Parathyroid adenoma (tissue), 2 donors: ENCODE measurements around the gene LRRC36.

ENCODE experiments used
- H2AFZ ChIP-seq: fragments of 300-600 bp; sonication (generic); one replicate; pipeline ENCODE4 v1.7.0; 2017; ENCODE audit warnings: antibody characterized with exemption, mild to moderate bottlenecking
- H3K27ac ChIP-seq: fragments of 300-600 bp; sonication (generic); one replicate; pipeline ENCODE4 v1.7.0; 2017
- H3K27me3 ChIP-seq: fragments of 300-600 bp; sonication (generic); one replicate; pipeline ENCODE4 v1.7.0; 2017; ENCODE audit warnings: low read length; ENCODE audit not compliant: control insufficient read depth, insufficient read depth
- H3K36me3 ChIP-seq: fragments of 300-600 bp; sonication (generic); one replicate; pipeline ENCODE4 v1.7.0; 2017; ENCODE audit warnings: low read length; ENCODE audit not compliant: control insufficient read depth, insufficient read depth
- H3K4me1 ChIP-seq: fragments of 300-600 bp; sonication (generic); one replicate; pipeline ENCODE4 v1.7.0; 2017; ENCODE audit warnings: control low read depth
- H3K4me2 ChIP-seq: fragments of 300-600 bp; sonication (generic); one replicate; pipeline ENCODE4 v1.7.0; 2017; ENCODE audit warnings: low read length
- H3K4me3 ChIP-seq: fragments of 300-600 bp; sonication (generic); one replicate; pipeline ENCODE4 v1.7.0; 2017; ENCODE audit warnings: low read depth, low read length
- H3K79me2 ChIP-seq: fragments of 300-600 bp; sonication (generic); one replicate; pipeline ENCODE4 v1.7.0; 2017; ENCODE audit warnings: control low read depth
- H3K9ac ChIP-seq: fragments of 300-600 bp; sonication (generic); one replicate; pipeline ENCODE4 v1.7.0; 2017; ENCODE audit warnings: mild to moderate bottlenecking
- H3K9me3 ChIP-seq: fragments of 300-600 bp; sonication (generic); one replicate; pipeline ENCODE4 v1.7.0; 2017; ENCODE audit warnings: low read length; ENCODE audit not compliant: control insufficient read depth
- CTCF ChIP-seq: fragments of 300-600 bp; sonication (generic); IDR thresholded peaks from one replicate; pipeline ENCODE4 v1.7.0; 2017; ENCODE audit warnings: antibody characterized with exemption, mild to moderate bottlenecking
- donor health status: primary hyperparathyroidism.

LRRC36 gene

DNA sequence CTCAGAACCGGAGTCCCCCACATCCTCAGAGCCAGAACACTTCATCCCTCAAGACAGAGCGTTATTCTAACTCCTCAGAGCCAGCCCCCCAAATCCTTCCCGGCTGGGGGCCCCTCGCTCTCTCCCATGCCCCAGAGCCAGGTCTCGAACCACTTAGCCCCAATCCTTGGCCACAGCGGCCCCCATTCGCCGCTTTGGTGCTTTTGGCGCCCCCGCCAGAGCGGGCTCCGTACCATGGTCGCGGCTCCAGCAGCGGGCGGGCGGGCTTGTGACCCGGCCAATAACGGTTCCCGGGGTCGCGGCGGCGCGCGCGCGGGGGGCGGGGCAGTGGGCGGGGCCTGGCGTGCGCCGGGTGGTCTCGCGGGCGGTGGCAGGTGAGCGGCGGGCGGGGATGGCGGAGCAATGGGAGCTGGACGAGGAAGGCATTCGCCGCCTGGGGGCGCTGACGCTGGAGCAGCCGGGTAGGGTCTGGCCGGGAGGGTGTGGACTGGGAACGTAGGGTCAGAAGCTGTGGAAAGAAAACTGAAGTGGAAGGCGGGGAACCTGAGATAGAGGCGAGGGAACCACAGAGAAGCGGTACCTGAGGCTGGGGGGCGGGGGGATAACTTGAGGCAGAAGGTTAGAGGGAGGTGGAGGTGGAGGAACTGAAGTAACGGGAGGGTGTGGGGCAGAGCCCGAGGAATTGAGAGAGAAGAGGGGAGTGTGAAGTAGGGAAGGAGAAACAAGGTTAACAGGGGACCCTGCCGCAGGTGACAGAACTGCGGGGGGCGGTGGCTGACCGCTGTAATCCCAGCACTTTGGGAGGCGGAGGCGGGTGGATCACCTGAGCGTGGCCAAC lies at the start of gene LRRC36, which contains the start of gene KCTD19:
Gene LRRC36 (plus strand): TSS at position 344 of the 838 bp plus-strand sequence. CDS start 48 bp downstream, at position 392.
Gene KCTD19 (minus strand): TSS at position 270 of the 838 bp plus-strand sequence. CDS start 34 bp downstream, at position 236.
- peak within 1 kb of the TSS; percentile 84 for H2AFZ ChIP-seq
- peak within 1 kb of the TSS; percentile 58 for H3K4me3 ChIP-seq
- no peak within 1 kb of the TSS for H3K9ac ChIP-seq
- no peaks in the 10 kb centered on the region for H3K36me3 ChIP-seq
- H3K27me3 ChIP-seq: no peaks in the 10 kb centered on the region
- TF ChIP-seq CTCF: no peak
- peak within 1 kb of the TSS; percentile 89 for H3K4me2 ChIP-seq
- no peak within 1 kb of the TSS for H3K27ac ChIP-seq
- H3K9me3 ChIP-seq: no peaks in the 10 kb centered on the region
- peaks cover 3% of the 10 kb centered on the region for H3K4me1 ChIP-seq
- no peaks in the 10 kb centered on the region for H3K79me2 ChIP-seq

DNA sequence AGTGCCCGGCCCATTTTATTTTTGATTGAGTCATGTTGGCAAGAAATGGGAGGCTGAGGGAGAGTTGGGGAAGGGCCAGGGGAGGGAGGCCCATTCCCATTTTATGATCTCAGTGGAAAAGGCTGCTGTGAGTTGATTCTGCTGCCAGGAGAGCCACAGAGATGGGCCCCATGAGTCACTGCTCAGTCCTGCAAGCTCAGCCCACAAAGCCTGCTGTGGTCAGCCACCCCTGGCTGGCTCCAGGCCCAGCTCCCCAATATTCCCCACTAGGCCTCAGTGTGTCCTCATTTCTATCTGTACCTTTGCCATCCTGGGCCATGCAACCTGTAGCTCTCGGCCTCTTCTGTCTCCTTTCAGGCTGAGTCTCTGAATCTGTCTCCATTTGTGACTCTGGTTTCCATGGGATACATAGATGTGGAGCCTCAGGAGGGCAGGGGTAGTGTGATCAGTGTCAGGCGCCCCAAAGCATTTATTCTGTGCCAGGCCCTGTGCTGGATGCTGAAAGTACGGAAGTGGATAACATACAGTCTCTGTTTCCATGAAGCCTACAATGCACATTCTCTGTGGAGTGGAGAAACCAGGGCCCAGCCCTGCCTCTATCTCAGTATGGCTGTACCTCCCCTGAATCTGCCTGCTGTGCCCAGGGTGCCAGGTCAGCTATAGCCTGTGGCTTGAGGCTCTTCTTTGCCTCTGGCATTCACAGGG lies 49.2 kb upstream of the LRRC36 start:
- H3K79me2 ChIP-seq: no peaks in the 10 kb centered on the region
- no peaks in the 10 kb centered on the region for H3K9me3 ChIP-seq
- no peak overlapping the region for H2AFZ ChIP-seq
- H3K27me3 ChIP-seq: no peaks in the 10 kb centered on the region
- H3K27ac ChIP-seq: no peak overlapping the region
- H3K4me2 ChIP-seq: no peak overlapping the region
- H3K4me1 ChIP-seq: no peaks in the 10 kb centered on the region
- no peak for TF ChIP-seq CTCF
- H3K9ac ChIP-seq: no peak overlapping the region
- H3K36me3 ChIP-seq: no peaks in the 10 kb centered on the region
- H3K4me3 ChIP-seq: no peak overlapping the region

DNA sequence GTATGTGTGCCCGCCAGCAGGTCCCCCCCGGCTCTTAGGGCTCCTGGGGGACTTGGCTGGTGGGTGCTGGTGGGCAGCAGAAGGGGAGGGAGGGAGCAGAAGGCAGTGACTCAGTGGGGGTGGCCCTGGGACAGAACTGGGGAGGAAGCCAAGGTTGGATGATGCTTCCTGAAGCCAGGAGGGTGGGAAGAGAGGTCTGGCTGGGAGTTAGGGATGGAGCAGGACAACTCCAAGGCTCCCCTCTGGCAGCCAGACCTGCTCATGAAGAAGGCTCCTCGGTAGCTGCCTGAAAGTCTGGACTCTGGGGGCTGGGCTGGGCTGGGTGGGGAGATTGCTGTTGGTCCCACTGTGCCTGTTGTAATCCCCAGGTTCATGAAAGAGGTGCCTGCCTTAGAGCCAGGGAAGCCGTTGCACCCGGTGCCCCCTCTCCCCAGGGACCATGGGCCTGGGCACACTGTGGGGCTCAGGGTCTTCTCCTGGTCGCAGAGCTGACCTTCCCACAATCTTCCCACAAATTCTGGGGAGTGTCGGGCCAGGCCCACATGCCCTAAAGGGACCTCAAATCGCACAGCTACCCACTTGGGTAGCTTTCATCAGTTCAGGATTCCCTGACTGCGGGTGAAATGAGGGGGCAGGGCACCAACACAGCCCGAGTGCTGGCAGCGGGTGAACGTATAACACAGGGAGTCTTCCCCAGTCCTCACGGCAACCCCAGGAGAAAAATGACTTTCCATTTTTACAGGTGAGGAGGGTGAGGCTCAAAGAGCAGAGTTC lies 48.4 kb upstream of the LRRC36 start:
- Histone ChIP-seq H3K4me1 (no peaks in the 10 kb centered on the region), H3K9ac (no peak overlapping the region), H3K9me3 (no peaks in the 10 kb centered on the region), H3K27ac (no peak overlapping the region), H2AFZ (no peak overlapping the region), H3K4me3 (peak overlapping the region; percentile 52), H3K27me3 (no peaks in the 10 kb centered on the region), H3K4me2 (peak overlapping the region; percentile 75), H3K36me3 (no peaks in the 10 kb centered on the region), H3K79me2 (no peaks in the 10 kb centered on the region)
- TF ChIP-seq CTCF: no peak

DNA sequence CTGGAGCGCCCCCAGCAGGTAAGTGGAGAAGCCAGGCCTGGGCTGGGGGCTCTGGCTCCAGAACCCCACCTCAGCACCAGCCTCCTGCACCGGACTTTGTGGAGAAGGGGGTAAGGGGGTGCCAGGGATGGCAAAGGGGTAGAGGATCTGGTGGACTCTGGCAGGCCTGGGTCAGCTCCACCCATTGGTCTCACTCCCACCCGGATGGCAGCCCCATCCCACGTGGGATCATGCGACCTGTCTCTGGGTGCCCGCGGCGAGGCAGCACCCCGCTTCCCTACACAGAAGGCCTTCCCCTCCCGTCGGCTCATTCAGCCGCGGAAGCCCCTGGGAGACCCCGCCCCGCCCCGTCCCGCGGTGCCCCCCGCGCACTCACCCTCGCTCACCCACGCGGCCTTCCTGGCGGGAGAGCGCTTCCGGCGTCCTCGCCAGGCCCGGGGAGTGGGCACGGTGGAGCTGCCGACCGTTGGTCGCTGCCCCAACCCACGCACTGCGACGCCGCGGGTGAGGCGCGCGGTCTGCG lies 47.8 kb upstream of the LRRC36 start:
- Histone ChIP-seq H3K27me3 (no peaks in the 10 kb centered on the region), H3K27ac (no peak overlapping the region), H3K79me2 (no peaks in the 10 kb centered on the region), H3K4me2 (peak overlapping the region; percentile 75), H3K4me3 (peak overlapping the region; percentile 52), H3K9me3 (no peaks in the 10 kb centered on the region), H3K9ac (no peak overlapping the region), H3K36me3 (no peaks in the 10 kb centered on the region), H2AFZ (peak overlapping the region; percentile 73), H3K4me1 (no peaks in the 10 kb centered on the region)
- TF ChIP-seq CTCF: no peak
